ENCODE data around the gene NUP93.
A peak's percentile ranks its signal among the peaks of the same experiment; 100 is the strongest.
"Not testable (repeated sequence)": the region's sequence is repeated elsewhere in the genome, so short reads cannot be mapped to it uniquely, and the experiment has no call there.

Gene NUP93

DNA sequence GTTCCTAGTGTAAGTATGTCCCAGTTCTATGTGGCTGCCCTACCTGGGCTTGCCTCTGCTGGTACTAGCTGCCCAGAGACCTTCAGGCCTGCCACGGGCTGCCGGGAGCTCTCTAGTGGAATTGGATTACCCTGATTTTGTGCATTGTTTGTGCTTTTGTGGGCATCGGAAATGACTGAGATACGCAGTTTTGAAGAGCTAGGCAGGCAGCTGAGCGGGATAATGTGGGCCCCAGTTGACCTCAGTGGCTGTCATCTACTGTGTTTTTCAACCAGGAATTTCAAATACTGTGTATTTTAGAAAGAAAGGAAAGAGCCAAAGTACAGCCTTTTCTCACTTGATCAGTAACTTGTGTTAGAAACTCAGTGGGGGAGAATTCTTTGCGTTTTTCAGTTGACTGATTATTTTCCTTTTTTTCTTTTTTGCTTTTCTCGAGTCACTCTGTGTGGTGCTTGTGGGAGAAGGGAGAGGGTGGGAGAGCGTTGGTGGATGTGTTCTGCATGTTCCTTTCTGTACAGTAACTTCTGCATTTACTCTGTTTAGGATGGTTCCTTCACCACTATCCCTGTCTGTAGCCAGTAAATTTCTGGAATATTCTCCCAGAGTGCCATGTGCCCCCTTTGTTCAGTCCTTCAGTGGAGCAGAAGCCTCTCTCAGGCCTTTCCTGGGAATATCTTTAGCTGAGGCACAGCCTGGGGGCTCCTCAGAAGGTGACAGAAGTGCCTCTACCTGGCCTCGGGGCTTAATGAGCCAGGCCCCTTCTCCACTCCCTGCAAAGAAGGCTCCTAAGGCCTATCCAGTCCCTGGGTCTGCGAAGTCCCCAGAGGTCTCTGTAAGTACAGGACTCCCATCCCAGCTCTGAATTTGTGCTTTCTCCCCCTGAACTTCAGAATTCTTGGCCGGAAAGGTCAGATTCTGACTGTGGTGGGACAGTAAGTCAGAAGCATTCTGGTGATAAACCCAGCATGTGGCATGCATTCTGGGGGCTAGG is 120.1 kb downstream of the NUP93 start:
- DNase-seq (ENCODE audit: low read depth in 2 of 2) = no peak

- DNase-seq (ENCODE audit: low read depth in 2 of 2) = no peak
Observed at GRCh38 chr16:56851671-56852400, 121.9 kb downstream of the NUP93 start.

DNA sequence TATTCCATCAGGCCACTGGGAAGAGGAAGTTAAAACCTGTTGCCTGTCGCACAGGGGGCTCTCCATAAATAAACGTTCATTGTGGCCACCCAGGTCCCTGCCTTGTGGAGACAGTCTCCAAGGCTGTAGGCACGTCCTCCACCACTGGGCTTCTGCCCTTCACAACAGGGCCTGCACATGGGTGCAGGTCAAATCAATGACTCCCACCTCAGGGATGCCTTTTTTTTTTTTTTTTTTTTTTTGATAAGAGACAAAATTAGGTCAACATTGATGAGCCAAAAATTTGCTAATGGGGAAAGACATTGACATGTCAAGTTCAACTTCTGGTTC is 122.4 kb downstream of the NUP93 start:
- no peak for DNase-seq (ENCODE audit: low read depth in 2 of 2)

DNA sequence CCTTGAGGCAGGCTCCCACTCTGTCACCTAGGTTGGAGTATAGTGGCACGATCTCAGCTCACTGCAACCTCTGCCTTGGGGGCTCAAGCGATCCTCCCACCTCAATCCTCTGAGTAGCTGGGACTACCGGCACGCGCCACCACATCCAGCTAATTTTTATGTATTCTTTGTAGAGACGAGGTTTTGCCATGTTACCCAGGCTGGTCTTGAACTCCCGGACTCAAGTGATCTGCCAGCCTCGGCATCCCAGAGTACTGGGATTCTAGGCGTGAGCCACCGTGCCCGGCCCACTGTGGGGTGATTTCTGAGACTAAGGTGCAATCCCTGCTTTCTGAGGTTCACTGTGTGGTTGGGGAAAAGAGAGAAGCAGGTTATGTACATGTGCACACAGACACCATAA is 123.0 kb downstream of the NUP93 start:
- DNase-seq (ENCODE audit: low read depth in 2 of 2) = no peak

- DNase-seq (ENCODE audit: low read depth in 2 of 2) = no peak
Observed at GRCh38 chr16:56855201-56855600, 125.3 kb downstream of the NUP93 start.

DNA sequence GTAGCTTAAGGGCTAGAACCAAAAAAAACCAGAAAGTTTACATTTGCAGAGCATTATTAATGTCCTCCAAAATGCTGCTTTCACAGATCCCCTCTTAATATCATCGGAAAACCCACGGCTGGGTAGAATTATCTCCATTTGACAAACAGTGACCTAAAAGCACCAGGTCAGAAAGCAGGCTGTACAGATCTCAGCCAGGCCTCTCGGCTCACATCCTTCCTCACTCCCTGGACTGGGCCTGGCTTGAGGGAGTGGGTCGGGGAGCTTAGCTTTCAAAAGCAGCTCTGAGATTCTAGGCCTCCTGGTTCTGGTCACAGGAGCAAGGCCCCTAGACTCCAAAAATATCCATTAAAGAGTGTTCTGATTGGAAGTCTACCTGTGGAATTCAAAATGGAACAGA is 126.0 kb downstream of the NUP93 start:
- DNase-seq (ENCODE audit: low read depth in 2 of 2) = no peak

DNA sequence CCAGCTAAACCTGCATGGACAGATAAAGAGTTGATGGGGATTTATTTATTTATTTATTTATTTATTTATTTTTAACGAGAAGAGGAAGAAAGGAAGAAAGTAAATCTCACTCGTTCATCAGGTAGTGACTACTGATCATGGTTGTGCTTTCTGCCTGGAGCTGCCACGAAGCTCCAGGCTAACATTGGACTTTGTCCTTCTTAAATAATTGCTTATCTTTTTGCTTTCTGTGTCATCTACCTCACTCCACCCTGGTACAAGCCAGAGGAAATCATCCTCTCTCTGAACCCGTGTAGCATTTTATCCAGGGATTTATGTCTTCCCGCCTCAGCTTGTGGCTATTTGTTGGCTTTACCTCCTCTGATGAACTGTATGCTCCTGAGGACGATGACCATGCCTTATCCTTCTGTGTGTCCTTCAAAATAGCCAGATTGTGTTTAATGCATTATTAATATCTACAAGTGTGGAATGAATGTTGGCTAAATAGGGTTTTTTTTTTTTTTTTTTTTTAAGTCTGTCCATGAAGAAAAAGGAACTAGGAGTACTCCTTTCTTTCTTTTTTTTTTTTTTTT is 127.0 kb downstream of the NUP93 start:
- DNase-seq (ENCODE audit: low read depth in 2 of 2) = no peak

DNA sequence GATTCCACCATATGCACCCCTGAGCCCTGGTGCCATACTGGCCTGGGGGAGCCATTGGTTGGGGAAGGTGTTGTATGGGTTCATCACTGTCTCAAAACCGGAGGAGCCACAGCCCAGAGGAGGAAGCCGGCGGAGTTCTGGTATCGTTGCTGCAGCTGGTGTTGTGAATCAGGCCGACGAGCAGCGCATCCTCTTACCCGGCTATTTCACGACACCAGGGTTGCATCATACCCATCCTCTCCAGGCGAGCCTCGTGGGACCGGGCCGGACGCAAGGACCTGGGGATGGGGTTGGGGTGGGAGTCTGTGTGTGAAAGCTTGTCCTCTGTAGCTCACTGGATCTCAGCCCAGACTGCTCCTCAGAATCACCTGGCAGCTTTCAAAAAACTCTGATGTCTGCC is 128.4 kb downstream of the NUP93 start:
- DNase-seq (ENCODE audit: low read depth in 2 of 2) = no peak

DNA sequence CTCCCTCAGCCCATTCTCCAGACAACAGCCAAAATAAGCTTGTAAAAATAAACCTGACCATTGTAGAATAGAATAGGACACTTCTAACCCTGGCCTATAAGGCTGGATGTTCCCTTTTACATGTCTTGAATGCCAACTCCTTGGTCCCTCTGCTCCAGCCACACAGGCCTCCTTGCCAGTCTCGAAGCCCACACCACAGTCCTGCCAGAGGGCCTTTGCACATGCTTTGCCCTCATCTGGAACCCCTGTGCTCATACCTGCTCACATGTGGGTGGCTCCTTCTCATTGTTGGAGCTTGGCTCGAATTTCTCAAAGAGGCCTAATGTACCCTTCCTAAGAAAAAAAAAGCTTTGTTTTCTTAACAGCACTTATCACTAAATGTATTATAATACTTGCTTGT is 129.7 kb downstream of the NUP93 start:
- DNase-seq (ENCODE audit: low read depth in 2 of 2) = no peak

GRCh38 chr16:56860226-56861020 is 130.5 kb downstream of the NUP93 start:
- DNase-seq (ENCODE audit: low read depth in 2 of 2) = no peak

DNA sequence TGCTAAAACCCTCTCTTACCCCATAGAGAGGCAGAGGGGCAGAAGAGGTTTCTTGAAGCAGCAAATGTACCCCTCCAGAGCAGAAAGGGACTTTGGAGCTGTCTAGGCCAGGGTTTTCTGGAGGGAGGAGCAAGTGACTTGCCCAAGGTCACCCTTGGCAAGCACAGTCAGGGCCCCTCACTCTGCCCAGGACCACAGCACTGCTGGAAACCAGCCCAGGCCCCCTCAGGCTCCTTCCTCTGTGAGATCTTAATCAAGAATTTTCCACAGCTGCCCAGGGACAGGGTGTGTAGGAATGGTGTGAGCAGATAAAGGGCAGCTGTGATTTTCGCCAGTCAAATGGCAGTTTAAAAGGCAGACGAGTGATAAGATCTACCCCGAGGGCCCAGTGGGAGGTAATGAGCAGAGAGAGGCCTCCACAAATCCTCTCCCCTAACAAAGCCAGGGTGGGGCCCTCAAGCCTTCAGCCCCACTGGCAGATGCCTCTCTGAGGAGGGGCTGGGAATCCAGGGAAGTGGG is 131.2 kb downstream of the NUP93 start:
- no peak for DNase-seq (ENCODE audit: low read depth in 2 of 2)

GRCh38 chr16:56861756-56862155 is 131.8 kb downstream of the NUP93 start:
- DNase-seq (ENCODE audit: low read depth in 2 of 2) = no peak

GRCh38 chr16:56862776-56863175 is 132.8 kb downstream of the NUP93 start:
- DNase-seq (ENCODE audit: low read depth in 2 of 2) = no peak

DNA sequence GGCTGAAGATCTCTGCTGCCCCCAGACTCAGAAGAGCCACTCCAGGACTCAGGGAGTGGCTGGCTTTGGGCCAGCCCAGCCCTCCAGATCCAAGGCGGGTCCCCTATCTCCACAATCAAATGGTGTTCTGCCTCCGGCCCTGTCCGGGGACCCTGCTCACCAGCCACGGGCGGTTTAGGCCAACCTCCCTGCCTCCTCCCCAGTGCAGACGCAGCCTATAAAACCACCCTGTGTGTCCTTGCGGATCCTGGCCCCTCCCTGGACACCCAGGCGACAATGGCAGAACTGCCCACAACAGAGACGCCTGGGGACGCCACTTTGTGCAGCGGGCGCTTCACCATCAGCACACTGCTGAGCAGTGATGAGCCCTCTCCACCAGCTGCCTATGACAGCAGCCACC is 135.0 kb downstream of the NUP93 start, which contains the start of gene SLC12A3:
Gene SLC12A3 (plus strand): TSS at position 248 of the 400 bp plus-strand sequence. CDS start 29 bp downstream, at position 277.
- DNase-seq (ENCODE audit: low read depth in 2 of 2) = no peak

GRCh38 chr16:56865394-56866062 is 135.6 kb downstream of the NUP93 start:
- DNase-seq (ENCODE audit: low read depth in 2 of 2) = no peak

GRCh38 chr16:56866955-56867830 is 137.3 kb downstream of the NUP93 start:
- peak in 1 of 2 donors; percentile 47 for DNase-seq (ENCODE audit: low read depth in 2 of 2)

DNA sequence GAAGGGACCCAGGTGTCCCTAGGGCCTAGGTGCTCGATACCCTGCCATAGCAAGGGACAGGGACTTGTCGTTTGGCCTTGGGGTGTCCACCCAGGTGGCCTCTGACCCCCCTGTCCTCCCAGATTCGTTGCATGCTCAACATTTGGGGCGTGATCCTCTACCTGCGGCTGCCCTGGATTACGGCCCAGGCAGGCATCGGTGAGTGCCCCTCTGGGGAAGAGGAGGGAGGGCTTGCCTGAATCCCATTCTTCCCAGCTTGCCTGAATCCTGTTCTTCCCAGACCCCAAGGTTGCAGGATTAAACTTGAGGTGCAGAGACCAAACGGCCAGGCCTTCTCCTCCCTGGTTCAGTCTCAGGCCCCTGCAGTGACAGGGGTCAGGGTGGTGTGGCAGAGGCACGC is 138.2 kb downstream of the NUP93 start:
- no peak for DNase-seq (ENCODE audit: low read depth in 2 of 2)

DNA sequence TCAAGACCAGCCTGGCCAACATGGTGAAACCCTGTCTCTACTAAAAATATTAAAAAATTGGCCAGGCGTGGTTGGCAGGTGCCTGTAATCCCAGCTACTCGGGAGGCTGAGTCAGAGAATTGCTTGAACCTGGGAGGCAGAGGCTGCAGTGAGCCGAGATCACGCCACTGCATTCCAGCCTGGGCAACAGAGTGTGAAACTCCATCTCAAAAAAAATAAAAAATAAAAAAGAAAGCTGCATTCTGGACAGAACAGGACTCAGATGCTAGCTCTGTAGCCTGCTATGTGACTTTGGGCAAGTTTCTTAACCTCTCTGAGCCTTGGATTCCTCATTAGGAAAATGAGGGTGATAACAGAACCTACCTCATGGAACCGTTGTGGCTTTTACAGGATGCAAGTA is 138.8 kb downstream of the NUP93 start:
- not testable (repeated sequence) for DNase-seq (ENCODE audit: low read depth in 2 of 2)

DNA sequence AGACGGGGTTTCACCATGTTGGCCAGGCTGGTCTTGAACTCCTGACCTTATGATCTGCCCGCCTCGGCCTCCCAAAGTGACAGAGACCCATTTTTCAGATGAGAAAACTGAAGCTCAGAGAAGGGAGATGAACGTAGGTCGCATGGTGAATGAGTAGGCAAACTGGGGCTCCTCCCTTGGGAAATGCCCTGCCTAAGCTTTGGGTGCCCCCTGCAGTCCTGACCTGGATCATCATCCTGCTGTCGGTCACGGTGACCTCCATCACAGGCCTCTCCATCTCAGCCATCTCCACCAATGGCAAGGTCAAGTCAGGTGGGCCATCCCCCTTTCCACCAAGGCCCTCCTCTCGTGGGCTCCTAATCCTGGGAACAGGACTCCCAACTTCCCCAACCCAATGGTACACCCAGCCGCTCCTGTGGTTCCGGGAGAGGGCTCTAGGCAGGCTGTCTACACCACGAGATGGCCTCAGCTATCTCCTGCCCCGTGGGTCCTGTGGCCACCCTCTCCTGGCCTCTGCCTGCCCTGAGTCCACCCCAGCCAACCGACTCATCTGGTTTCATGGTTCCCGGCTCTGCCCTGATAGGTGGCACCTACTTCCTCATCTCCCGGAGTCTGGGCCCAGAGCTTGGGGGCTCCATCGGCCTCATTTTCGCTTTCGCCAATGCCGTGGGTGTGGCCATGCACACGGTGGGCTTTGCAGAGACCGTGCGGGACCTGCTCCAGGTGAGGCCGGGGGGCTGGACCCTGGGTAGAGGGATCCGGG is 139.8 kb downstream of the NUP93 start:
- no peak for DNase-seq (ENCODE audit: low read depth in 2 of 2)
